Right ventricle myocardium inferior (tissue), 1 donor: ENCODE results near the gene HAS3. TPM values are rescaled to one million over a fixed set of nuclear protein-coding genes. Genes with fewer than 3 reads are reported as not detected.

ENCODE experiments used
- total RNA-seq: library from RNA; stranded (reverse); fragmentation: NEBNext Ultra II Directional; extraction: Animal tissue kit (Norgen Biotek cat#: 25700); gene quantifications from one replicate; pipeline ENCODE4 v1.2.1, GENCODE V29; 2021
- donor health status: DM: no; HTN: yes; CAD: no; lungs with severe emphysema.

The HAS3 gene
- total RNA-seq, 1 donor from 2014 or later, result 0.30 TPM

Other genes starting within 250 kb of the HAS3 start
- gene CHTF8, start 26.9 kb downstream of the HAS3 start, total RNA-seq, result 58.3 TPM
- 26.6 TPM for gene UTP4, start 27.0 kb downstream of the HAS3 start, total RNA-seq
- 16.5 TPM for gene SNTB2, start 81.5 kb downstream of the HAS3 start, total RNA-seq
- 29.6 TPM for gene VPS4A, start 205.7 kb downstream of the HAS3 start, total RNA-seq
- gene PDF, start 224.9 kb downstream of the HAS3 start, total RNA-seq, result 5.2 TPM
- 19.6 TPM for gene COG8, start 233.9 kb downstream of the HAS3 start, total RNA-seq
- gene NIP7, start 234.1 kb downstream of the HAS3 start, total RNA-seq, result 9.6 TPM
- not detected for gene TMED6, start 246.1 kb downstream of the HAS3 start, total RNA-seq